ENCODE measurements around the gene TASOR2.

TASOR2 gene

DNA sequence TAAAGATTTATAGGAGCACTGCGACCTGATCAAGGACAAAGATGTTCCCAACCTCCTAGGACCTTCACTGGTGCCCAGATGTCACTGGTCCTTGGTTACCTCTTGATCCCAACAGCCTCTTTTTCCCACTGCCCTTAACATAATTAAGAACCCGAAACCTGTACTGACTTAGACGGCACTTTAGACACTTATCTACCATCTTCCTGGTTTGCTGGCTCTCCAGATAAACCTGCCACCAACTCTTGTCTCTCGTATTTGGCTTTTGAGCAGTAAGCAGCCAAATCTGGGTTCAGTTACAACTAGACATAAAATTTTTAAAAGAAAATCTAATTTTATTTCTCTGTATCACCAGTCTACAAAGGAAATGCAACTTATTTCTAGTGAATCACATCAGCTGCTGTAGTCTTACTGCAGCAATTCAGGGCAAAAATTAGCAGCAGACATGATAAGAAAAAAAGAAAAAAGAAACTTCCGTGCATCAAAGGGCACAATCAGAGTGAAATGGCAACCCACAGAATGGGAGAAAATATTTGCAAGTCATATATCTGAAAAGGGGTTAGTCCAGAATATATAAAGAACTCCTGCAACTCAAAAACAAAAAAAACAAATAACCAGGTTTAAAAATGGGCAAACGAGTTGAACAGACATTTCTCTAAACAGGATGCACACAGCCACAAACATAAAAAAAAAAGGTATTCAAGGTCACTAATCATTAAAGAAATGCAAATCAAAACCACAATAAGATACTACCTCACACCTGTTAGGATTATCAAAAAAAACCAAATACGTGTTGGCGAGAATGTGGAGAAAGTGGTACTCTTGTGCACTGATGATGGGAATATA is 27.7 kb upstream of the TASOR2 start:
- DNase-seq: no peak

- DNase-seq: no peak
Observed at GRCh38 chr10:5658871-5659618, 25.6 kb upstream of the TASOR2 start.

DNA sequence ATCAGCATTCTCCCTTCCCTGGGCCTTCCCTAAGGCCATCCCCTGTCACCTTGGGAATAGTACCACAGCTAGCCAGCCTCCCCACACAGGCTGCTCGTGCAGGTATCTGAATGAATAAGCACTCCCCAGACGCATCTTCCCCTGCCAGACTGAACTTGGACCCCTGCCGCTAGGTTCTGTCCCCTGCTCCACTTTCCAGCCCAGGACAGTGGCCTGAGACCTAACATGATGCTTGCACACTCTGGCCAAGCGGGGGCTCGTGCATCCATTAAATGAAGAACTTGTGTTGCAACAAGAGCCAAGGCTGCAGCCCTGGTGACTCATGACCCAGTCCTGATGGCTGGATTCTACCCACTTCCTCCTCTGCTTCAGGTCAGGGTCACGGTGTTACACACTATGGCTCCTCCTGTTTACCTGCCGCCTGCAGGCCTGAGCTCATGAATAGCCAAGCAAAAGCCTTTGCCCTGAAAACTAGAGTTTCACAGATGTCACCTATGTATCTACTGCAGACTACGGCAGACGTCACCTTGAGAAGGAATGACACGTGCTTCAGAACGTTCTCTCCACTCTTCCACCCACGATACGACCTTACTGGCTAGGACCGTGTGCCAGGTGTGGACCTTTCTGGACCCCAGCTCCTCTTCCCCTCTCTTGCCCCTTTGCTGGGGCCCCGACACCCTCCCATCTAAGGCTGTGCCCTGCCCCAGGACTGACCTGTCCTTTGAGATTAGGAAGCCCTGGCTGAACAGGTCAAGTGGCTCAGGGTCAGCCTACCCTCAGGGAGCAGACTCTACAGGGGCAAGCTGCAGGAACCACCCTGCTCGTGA is 24.7 kb upstream of the TASOR2 start:
- no peak for DNase-seq

GRCh38 chr10:5661043-5661442 is 23.6 kb upstream of the TASOR2 start:
- no peak for DNase-seq

DNA sequence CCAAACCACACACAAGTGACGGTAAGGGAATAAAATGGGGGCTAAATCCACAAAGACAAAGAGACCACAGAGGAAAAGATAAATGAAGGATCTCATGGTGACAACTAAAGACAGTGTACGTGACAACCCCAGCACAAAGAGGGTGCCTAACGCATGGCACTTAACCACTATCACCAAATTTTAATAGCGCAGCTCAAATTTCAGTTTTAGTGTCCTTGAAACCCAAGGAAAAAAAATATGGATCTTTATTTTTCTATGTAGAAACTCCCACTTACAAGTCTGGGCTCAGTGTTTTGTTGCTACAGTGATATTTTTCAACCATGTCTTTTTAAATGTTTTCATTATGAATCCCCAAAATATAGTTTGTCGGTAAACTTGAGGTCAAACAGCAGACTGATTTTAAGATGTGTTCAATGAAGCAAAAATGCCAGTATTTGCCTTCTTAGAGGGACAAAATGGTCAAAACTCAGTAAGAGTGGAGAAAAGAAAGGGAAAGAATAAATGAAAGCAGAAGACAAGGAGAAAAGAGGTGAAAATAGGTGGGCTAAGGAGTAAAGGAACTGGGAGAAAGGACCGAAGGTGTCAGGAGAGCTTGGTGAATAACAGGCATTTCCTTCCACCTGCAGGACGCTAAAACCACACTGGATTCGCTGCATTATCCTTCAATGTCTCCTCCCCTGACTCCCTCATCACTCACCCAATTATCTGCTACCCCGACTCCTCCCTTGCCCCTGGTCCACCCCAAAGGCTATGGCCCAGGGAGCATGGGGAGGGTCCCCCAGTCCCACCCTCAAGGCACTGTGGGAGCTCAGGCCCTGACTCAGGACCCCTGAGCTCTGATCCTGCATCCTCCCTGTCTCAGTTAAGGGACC is 21.7 kb upstream of the TASOR2 start:
- DNase-seq: no peak

DNA sequence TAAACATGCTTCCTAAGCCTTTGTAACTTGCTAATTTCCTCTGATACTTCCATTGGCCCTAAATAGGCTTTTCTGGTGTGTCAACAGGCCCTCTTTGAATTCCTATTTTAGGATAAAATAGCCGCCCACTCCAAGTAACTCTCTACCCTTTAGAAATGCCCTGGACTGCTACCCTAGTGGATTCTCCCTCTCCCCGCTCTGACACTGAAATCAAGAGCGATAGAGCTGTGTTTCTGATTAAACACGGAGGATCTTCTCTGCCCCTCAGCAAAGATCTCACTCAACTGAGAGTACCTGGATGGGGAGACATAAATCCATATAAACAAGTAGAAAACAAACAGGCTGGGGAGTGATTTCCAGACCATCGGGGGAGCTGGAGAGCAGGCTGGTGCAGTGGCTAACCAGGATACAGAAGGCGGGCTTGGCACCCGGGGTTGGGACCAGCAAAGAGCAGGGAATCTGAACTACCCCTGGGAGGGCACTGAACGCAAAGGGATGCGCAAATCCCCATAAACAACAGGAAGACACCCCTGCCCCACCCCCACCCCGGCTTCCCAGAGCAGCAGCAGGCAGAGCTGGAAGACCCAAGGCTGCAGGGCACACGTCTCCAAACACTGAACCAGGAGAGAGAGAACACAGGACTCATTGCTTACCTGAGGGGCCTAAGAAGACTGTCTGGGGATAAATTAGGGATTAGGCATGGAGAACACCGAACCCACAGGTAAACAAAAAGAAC is 20.8 kb upstream of the TASOR2 start:
- DNase-seq: no peak

GRCh38 chr10:5665373-5666007 is 19.1 kb upstream of the TASOR2 start:
- DNase-seq: no peak

- DNase-seq: peak; percentile 16
Observed at GRCh38 chr10:5666008-5666840, 18.4 kb upstream of the TASOR2 start, which contains the start of gene ASB13. ASB13 (minus strand) TSS chr10:5666595; CDS start chr10:5666551, 44 bp downstream.

- DNase-seq: no peak
Observed at GRCh38 chr10:5666841-5667630, 17.6 kb upstream of the TASOR2 start.

- no peak for DNase-seq
Observed at GRCh38 chr10:5668429-5668828, 16.2 kb upstream of the TASOR2 start.

GRCh38 chr10:5669604-5670003 is 15.0 kb upstream of the TASOR2 start:
- DNase-seq: no peak

GRCh38 chr10:5670662-5671375 is 13.8 kb upstream of the TASOR2 start:
- no peak for DNase-seq

- no peak for DNase-seq
Observed at GRCh38 chr10:5678397-5679036, 6.1 kb upstream of the TASOR2 start.

DNA sequence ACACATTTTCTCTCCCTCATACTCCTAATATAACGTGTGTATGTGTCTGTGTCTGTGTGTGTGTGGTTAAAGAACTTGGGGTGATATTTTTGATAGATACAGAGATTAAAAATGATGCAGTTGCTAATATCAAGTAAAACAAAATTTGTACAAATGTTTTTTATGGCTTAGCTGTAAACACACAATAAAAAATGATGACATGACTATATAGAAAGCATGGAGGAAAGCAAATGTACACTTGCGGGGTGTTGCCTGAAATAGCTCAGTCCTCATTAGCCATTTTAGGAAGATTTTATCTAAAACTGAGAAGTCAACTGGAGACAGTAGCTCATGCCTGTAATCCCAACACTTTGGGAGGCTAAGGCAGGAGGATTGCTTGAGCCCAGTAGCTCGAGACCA is 5.6 kb upstream of the TASOR2 start:
- DNase-seq: no peak

- DNase-seq: no peak
Observed at GRCh38 chr10:5679606-5680005, 5.0 kb upstream of the TASOR2 start.

DNA sequence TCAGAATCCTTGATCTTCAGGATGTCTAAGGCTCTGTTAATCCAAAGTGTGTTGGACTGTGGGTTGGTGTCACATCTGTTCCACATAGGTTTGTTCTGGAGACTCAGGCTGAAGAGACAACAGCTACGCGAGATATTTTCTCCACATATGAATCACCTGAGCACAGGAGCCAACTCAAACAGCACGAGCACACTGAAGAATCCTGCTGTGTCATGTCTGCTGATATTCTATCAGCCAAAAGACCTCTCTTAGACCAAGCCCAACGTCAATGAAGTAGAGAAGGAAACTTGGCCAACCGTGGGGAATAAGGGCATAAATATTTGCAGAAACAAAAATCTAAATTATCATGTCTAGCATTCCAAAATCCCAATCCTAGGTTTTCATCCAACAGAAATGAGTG is 2.7 kb upstream of the TASOR2 start:
- no peak for DNase-seq

DNA sequence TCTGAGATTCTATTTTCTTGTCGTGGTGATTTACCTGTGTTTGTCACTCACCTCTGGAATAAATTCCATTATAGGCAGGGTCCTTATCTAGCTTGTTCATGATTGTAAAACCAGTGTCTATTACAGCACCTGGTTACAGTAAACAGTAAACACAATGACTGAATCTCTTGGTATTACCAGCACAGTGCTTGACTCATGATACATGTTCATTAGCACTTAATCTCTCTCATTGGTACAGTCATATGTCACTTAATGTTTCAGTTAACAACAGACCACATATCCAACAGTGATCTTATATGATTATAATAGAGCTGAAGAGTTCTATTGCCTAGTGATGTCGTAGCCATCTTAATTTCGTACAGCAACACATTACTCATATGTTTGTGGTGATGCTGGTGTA is 1.6 kb upstream of the TASOR2 start:
- no peak for DNase-seq
